Hypothalamus (tissue), 51 donors: ENCODE measurements around the gene IL13.
"Not testable (repeated sequence)": the region's sequence is repeated elsewhere in the genome, so short reads cannot be mapped to it uniquely, and the experiment has no call there.

ENCODE experiments used
- DNase-seq, 51 donors: peaks; one replicate each; lab custom pipeline; 2025; lab: John Stamatoyannopoulos, UW

Gene IL13

DNA sequence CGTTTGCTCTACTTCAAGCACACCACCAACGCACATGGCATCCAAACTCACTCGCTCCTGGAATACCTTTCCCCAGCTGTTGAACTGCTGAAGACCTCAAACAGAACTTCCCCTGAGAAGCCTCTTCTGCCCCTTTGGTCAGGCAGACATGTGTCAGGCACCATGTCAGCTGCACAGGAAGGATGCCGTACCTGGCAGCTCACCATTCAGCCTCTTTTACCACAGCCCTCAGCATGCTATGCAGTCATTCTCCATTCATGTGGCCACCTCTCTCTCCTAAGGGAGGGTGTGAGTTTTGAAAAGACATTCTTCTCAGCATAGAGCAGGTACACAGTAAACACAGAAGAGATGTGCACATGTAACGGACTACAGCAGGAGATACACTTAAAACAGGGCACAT is 30.0 kb downstream of the IL13 start:
- DNase-seq, result no peak

DNA sequence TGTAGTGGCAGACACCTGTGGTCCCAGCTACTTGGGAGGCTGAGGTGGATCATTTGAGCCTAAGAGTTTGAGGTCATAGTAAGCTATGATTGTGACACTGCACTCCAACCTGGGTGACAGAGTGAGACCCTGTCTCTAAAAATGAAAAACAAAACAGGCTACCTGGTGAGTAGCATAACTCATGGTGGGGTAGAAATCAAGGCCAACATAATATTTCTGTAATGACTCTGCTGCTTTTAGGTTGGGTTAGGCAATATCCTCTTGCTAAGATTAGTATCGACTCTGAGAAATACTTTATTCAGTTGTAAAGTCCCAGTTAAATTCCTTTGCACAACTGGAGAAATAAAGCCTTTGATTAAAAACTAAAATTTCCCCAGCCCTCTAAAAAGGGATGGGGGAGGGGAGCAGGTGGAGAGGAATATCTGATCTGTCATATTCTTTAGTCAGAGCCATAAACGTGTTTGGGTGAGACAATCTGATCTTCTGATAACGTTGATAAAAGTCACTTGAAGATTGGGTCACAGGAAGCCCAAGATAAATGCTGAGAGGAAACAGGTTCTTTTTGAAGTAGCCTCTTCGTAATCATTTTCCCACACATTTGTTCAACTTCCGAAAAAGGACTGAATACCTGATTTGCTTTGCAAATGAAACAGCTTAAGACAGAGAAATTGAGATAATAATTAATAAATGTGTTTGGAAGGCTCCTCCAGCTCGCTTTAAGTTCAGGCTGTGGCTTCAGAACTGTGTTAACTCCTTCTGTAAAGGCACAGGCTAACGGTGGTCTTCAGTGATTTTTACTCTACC is 30.8 kb downstream of the IL13 start:
- DNase-seq, result no peak

DNA sequence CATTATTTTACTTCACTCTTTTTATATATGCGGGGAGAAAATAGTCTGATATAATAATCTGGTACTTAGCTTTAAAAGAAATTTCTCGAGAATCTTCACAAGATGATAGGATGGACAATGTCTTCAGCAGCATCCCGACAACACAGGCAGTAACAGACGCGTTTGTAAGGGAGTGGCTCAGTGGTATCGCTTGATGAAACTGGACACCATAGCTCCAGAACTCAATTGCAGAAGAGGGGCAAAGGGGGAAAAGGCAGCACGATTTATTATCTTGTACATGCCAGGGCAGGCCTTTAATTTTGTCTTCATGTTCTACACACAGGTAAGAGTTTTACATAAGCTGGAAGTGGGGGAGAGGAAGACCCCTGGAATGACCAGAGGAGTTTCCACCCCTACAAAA is 31.5 kb downstream of the IL13 start:
- DNase-seq, result no peak

DNA sequence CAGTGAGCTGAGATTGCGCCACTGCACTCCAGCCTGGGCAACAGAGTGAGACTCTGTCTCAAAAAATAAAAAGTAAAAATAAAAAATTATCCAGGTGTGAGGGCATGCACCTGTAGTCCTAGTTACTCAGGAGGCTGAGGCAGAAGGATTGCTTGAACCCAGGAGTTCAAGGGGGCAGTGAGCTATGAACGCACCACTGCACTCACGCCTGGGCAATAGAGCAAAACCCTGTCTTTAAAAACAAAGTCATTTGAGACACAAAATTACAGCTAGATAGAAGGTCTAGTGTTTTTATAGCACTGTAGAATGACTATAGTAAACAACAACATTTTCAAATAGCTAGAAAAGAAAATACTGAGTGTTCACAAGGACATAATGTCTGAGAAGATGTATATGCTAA is 32.2 kb downstream of the IL13 start:
- DNase-seq, result no peak

DNA sequence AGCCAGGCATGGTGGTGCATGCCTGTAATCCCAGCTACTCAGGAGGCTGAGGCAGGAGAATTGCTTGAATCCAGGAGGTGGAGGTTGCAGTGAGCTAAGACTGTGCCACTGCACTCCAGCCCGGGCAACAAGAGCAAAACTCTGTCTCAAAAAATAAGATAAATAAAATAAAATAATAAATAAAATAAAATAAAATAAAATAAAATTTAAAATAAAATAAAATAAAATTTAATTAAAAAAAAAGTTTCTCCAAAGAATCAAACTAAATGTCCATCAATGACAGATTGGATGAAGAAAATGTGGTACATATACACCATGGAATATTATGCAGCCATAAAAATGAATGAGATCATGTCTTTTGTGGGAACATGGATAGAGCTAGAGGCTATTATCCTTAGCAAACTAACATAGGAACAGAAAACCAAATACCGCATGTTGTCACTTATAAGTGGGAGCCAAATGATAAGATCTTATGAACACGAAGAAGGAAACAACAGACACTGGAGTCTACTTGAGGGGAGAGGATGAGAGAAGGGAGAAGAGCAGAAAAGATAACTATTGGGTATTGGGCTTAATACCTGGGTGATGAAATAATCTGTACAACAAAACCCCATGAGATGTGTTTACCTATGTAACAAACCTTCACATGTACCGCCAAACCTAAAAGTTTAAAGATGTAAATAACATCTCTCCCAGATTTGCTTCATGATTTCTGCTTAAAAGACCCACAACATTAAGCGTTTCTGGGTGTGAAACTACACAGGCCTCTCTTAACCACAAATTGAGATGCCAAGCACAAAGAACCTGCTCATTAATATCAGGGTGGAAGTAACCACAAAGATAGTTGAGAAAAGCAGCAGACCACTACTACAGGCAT is 34.0 kb downstream of the IL13 start:
- not testable (repeated sequence) for DNase-seq

DNA sequence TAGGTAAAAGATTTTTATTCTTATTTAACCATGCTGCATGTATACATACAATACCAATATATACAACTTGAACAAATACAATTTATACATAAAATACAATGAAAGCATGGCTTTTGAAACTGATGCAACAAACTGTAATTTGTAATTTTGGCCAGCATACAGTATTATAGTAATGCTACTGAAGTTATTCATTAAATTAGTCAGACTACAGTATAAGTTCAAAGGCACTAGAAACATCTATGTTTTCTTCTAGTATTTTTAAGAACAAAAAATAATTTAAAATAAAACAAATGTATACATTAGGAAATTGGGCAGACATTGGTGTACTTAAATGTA is 34.6 kb downstream of the IL13 start:
- no peak for DNase-seq

DNA sequence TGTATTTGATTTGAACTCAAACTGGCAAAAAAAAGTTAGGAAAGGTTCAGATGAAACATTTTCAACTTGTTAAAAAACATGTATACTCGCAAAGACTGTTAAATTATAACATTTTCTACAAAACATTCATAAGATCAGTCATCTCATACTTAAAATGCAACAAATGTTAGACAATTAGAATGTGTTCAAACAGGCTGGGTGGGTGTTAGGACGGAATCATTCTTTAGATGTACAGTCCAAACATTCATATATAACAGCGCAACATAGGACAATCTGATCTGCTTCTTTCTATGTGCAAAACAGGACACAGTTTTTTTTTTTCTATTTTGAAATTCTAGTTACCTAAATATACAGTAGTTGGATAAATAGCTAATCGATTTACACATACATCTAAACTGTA is 38.0 kb downstream of the IL13 start:
- no peak for DNase-seq

DNA sequence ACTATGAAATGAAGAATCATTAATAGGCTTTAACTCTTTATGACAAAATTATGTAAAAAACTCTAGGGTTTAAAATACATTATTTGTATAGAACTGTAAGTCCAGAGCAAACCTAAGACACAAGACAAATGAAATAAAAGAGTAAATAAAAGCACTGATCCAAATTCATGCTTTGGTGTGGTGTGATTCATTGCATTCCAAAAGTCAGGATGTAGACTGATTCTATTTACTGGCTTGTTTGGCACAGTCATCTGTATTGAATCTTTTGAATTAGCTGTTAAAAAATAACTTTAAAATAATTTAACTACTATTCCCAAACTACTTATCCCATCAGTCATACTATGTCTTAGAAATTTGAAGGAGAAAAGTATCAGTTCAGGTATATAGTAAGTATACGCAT is 46.9 kb downstream of the IL13 start:
- DNase-seq, result no peak

DNA sequence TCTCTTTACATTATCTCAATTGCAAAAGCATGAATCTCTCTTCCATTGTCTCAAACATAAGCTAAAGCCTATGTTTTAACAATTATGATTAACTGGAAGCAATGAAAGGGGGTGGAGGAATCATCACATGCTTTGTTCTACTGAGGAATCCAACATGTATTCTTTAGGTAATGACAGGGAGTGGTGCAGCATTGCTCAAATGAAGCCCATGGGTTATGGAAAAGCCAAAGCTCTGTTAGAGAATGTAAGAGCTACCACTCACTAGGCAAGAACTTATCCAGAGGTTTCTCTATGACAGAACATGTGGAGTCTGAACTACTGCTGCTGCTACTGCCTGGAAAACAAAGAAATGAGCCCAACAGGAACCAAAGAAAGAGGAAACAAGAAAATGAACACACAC is 50.7 kb downstream of the IL13 start:
- DNase-seq, result no peak
